GM12878 (cell line): Measurements from ENCODE around the gene N4BP2. TPM values are rescaled to one million over a fixed set of nuclear protein-coding genes. Genes with fewer than 3 reads are reported as not detected.

ENCODE experiments used
- ATAC-seq: fragments of 200-7000 bp; cut with Tn5 transposase; 3 replicates; pipeline ENCODE4 v1.9.1; 2020; ENCODE audit warnings: mild to moderate bottlenecking, moderate library complexity
- BruUV-seq: library from RNA; stranded (reverse); fragments of 400-500 nt; replicated peaks from 2 replicates; lab custom pipeline; 2021; lab: Mats Ljungman, UMichigan
- CTCF ChIA-PET: fragments of 300-600 bp; sonication (Branson Sonifier 250); formaldehyde crosslinking; extraction: SDS; loops from one replicate; lab custom pipeline; 2021; ENCODE audit warnings: inconsistent platforms; lab: Yijun Ruan, JAX
- POLR2A ChIA-PET: fragments of 350-600 bp; formaldehyde crosslinking; extraction: SDS; loops from one replicate; lab custom pipeline; 2021; ENCODE audit warnings: inconsistent platforms; lab: Charles Lee
- RAD21 ChIA-PET: fragments of 300-600 bp; sonication (Branson Sonifier 250); formaldehyde crosslinking; loops from one replicate; lab custom pipeline; 2023; ENCODE audit warnings: antibody characterized with exemption; ENCODE audit not compliant: unreplicated experiment; lab: Charles Lee
- SMC1A ChIA-PET: fragments of 300-600 bp; sonication (Branson Sonifier 250); formaldehyde crosslinking; loops from one replicate; lab custom pipeline; 2023; ENCODE audit not compliant: unreplicated experiment, uncharacterized antibody; lab: Charles Lee
- DNase-seq: peaks from one replicate; pipeline ENCODE4 v3.0.0-alpha.2; 2011; ENCODE audit warnings: low read depth, low spot score
- FAIRE-seq: peaks from 3 replicates; lab custom pipeline; 2011; peaks lifted over from hg19 to GRCh38; lab: Jason Lieb, UNC
- H2AFZ ChIP-seq: 2 replicates; pipeline ENCODE4 v1.6.0; 2011; ENCODE audit warnings: low read depth, low read length, control low read depth; ENCODE audit not compliant: control insufficient read depth
- H3K27ac ChIP-seq: 2 replicates; pipeline ENCODE4 v1.5.1; 2011; ENCODE audit warnings: control low read depth; ENCODE audit not compliant: control insufficient read depth, insufficient read depth
- H3K27me3 ChIP-seq, 2 experiments: replicated peaks in 1 of 2; 2 replicates each; pipeline versions ENCODE4 v1.6.0 to v1.6.1; 2011; ENCODE audit warnings: low read length in 1 of 2; ENCODE audit not compliant: control insufficient read depth in 2 of 2, insufficient read depth in 2 of 2
- H3K36me3 ChIP-seq, 2 experiments: 2 replicates each; pipeline ENCODE4 v1.5.1; 2011; ENCODE audit warnings: low read length in 1 of 2; ENCODE audit not compliant: control insufficient read depth in 2 of 2, insufficient read depth in 2 of 2
- H3K4me1 ChIP-seq: 2 replicates; pipeline ENCODE4 v1.6.1; 2011; ENCODE audit warnings: mild to moderate bottlenecking, low read length, moderate library complexity, mixed read lengths; ENCODE audit not compliant: control insufficient read depth, insufficient read depth
- H3K4me2 ChIP-seq: 2 replicates; pipeline ENCODE4 v1.6.0; 2011; ENCODE audit warnings: control low read depth; ENCODE audit not compliant: control insufficient read depth, insufficient read depth
- H3K4me3 ChIP-seq: fragments of 200-600 bp; sonication (generic); 2 replicates; pipeline ENCODE4 v1.5.1; 2016
- H3K79me2 ChIP-seq: 2 replicates; pipeline ENCODE4 v1.6.0; 2011; ENCODE audit warnings: low read length; ENCODE audit not compliant: control insufficient read depth, insufficient read depth
- H3K9ac ChIP-seq: 2 replicates; pipeline ENCODE4 v1.8.0; 2011; ENCODE audit warnings: low read length, control low read depth, mixed read lengths; ENCODE audit not compliant: control insufficient read depth, insufficient read depth
- H3K9me3 ChIP-seq: replicated peaks from 3 replicates; pipeline ENCODE4 v1.5.1; 2011; ENCODE audit warnings: mild to moderate bottlenecking, low read length; ENCODE audit not compliant: control insufficient read depth, insufficient read depth
- H4K20me1 ChIP-seq: 2 replicates; pipeline ENCODE4 v1.6.0; 2011; ENCODE audit not compliant: control insufficient read depth, insufficient read depth
- EED ChIP-seq: sonication (generic); IDR thresholded peaks from 2 replicates; pipeline ENCODE4 v1.6.1; 2016; ENCODE audit warnings: antibody characterized with exemption, low read depth
- EZH2 ChIP-seq: IDR thresholded peaks from 2 replicates; pipeline ENCODE4 v1.6.1; 2012; ENCODE audit warnings: low read depth, mild to moderate bottlenecking, control low read depth, inconsistent platforms, low read length, borderline replicate concordance; ENCODE audit not compliant: control insufficient read depth
- JUND ChIP-seq: IDR thresholded peaks from 2 replicates; pipeline ENCODE4 v1.6.1; 2012; ENCODE audit warnings: low read depth, mild to moderate bottlenecking, low read length, improper control_type of control experiment, moderate library complexity
- LARP7 ChIP-seq: fragments of 450-650 bp; IDR thresholded peaks from 2 replicates; pipeline ENCODE4 v1.6.1; 2017; ENCODE audit warnings: mild to moderate bottlenecking
- NBN ChIP-seq: fragments of 450-650 bp; IDR thresholded peaks from 2 replicates; pipeline ENCODE4 v1.6.1; 2016
- NR2C2 ChIP-seq: IDR thresholded peaks from 2 replicates; pipeline ENCODE4 v1.6.1; 2011; ENCODE audit warnings: borderline replicate concordance, low read depth; ENCODE audit not compliant: control insufficient read depth, insufficient read length
- RELB ChIP-seq: fragments of 450-650 bp; IDR thresholded peaks from 2 replicates; pipeline ENCODE4 v1.6.1; 2017; ENCODE audit warnings: low read depth, mild to moderate bottlenecking, moderate library complexity
- RUNX3 ChIP-seq: IDR thresholded peaks from 2 replicates; pipeline ENCODE4 v1.6.1; 2012; ENCODE audit warnings: low read length, inconsistent platforms
- SIN3A ChIP-seq: IDR thresholded peaks from 2 replicates; pipeline ENCODE4 v1.6.1; 2012; ENCODE audit warnings: low read depth, low read length, improper control_type of control experiment
- WGBS: methylation state at CpG from one replicate; pipeline ENCODE4 v1.1.6; 2016; ENCODE audit warnings: low lambda C conversion rate; ENCODE audit not compliant: insufficient replicate concordance, insufficient coverage; ENCODE audit errors: missing lambda C conversion rate; 5-methylcytosine and 5-hydroxymethylcytosine counted together
- in situ Hi-C: fragments of 300-500 bp; cut with MboI; formaldehyde crosslinking; loops from 9 replicates; pipeline ENCODE4 v1.14.3; 2018; ENCODE audit warnings: mixed read lengths
- intact Hi-C: fragments of 100-400 bp; cut with micrococcal nuclease; formaldehyde crosslinking; loops from one replicate; pipeline ENCODE4 v1.14.2; 2022; ENCODE audit not compliant: unreplicated experiment
- polyA plus RNA-seq, 11 experiments: library from polyadenylated mRNA; depleted of rRNA in 4 of 11; unstranded in 6 of 11; stranded (reverse) in 5 of 11; fragments of >200 nt; fragmentation: Nextera tagmentation in 4 of 11; fragmentation: Illumina TruSeq in 1 of 11; extraction: Ambion mirVana in 4 of 11; extraction: Trizol in 1 of 11; gene quantifications; 1 replicate in 1 of 11; 2 replicates in 10 of 11; pipeline versions ENCODE4 v1.2.1 to v1.2.3, GENCODE V29; 2011 to 2016; ENCODE audit warnings: inconsistent platforms in 2 of 11, missing spikeins in 2 of 11, low read depth in 1 of 11
- total RNA-seq, 4 experiments: library from RNA; depleted of rRNA in 3 of 4; stranded (reverse); fragments of >200 nt in 3 of 4; fragmentation: Illumina TruSeq in 1 of 4; extraction: Trizol in 1 of 4; gene quantifications; 2 replicates each; pipeline versions ENCODE4 v1.2.1 to v1.2.3, GENCODE V29; 2013 to 2021

The N4BP2 gene
- total and polyA plus RNA-seq, 10 of the 15 experiments (the other 5 are each of a cell fraction or from before 2014, with no cell fraction given), result 2.3 to 18.7 (median 10.0) TPM

- FAIRE-seq (no peak), DNase-seq (no peak), ATAC-seq (no peak)
- RAD21 ChIA-PET, result no interaction called here
- no peaks in the 10 kb centered on the region for H4K20me1 ChIP-seq
- no peaks in the 10 kb centered on the region for H3K4me1 ChIP-seq
- CTCF ChIA-PET, result no interaction called here
- in situ Hi-C loops, result no loop called here
- intact Hi-C loops, result no loop called here
- H3K27me3 ChIP-seq, result no peaks in the 10 kb centered on the region
- WGBS, result 91% methylated on average over 2 of the region's 2 CpGs
- no peaks in the 10 kb centered on the region for H3K9me3 ChIP-seq
- no peak overlapping the region for H2AFZ ChIP-seq
- BruUV-seq, result no TSS peak
- POLR2A ChIA-PET, result no interaction called here
- no peak for TF ChIP-seq EED
- TF ChIP-seq SIN3A, result no peak
- TF ChIP-seq RUNX3, result no peak
- TF ChIP-seq JUND, result no peak
- no peak for TF ChIP-seq RELB
- TF ChIP-seq NBN, result no peak
- TF ChIP-seq EZH2, result no peak
- TF ChIP-seq NR2C2, result no peak
- TF ChIP-seq LARP7, result no peak
- H3K4me3 ChIP-seq, result no peak overlapping the region
- SMC1A ChIA-PET, result no interaction called here
- H3K36me3 ChIP-seq, result no peaks in the 10 kb centered on the region
- H3K79me2 ChIP-seq, result no peaks in the 10 kb centered on the region
- H3K9ac ChIP-seq, result no peak overlapping the region
- no peak overlapping the region for H3K4me2 ChIP-seq
- no peak overlapping the region for H3K27ac ChIP-seq
Measured at GRCh38 chr4:40016007-40016406, 40.6 kb upstream of the N4BP2 start.
